ENCODE measurements around the gene FAM234B. TPM values are rescaled to one million over a fixed set of nuclear protein-coding genes. Genes with fewer than 3 reads are reported as not detected.
"Not testable (repeated sequence)": the region's sequence is repeated elsewhere in the genome, so short reads cannot be mapped to it uniquely, and the experiment has no call there.

FAM234B gene
- total RNA-seq, 1 donor: 3.3 TPM

- TF ChIP-seq, protein P1, sequence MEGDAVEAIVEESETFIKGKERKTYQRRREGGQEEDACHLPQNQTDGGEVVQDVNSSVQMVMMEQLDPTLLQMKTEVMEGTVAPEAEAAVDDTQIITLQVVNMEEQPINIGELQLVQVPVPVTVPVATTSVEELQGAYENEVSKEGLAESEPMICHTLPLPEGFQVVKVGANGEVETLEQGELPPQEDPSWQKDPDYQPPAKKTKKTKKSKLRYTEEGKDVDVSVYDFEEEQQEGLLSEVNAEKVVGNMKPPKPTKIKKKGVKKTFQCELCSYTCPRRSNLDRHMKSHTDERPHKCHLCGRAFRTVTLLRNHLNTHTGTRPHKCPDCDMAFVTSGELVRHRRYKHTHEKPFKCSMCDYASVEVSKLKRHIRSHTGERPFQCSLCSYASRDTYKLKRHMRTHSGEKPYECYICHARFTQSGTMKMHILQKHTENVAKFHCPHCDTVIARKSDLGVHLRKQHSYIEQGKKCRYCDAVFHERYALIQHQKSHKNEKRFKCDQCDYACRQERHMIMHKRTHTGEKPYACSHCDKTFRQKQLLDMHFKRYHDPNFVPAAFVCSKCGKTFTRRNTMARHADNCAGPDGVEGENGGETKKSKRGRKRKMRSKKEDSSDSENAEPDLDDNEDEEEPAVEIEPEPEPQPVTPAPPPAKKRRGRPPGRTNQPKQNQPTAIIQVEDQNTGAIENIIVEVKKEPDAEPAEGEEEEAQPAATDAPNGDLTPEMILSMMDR (IDR thresholded peaks at IDR 0.05; ENCODE audit: insufficient read depth, low read length): no peak
- H3K4me3 ChIP-seq (ENCODE audit: low read depth, low read length): no peak overlapping the region
- DNase-seq (ENCODE audit: low read depth): no peak
Measured at GRCh38 chr12:13052421-13052820, 8.2 kb downstream of the FAM234B start.

DNA sequence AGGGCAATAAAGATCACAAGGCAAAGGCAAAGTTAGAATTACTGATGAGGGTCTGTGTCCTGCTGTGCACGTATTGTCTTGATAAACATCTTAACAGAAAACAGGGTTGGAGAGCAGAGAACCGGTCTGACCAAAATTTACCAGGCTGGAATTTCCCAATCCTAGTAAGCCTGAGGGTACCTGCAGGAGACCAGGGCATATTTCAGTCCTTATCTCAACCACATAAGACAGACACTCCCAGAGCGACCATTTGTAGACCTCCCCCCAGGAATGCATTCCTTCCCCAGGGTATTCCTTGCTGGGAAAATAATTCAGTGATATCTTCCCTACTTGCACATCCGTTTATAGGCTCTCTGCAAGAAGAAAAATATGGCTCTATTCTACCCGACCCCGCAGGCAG, 9.4 kb downstream of the FAM234B start:
- not testable (repeated sequence) for DNase-seq (ENCODE audit: low read depth); H3K4me3 ChIP-seq (ENCODE audit: low read depth, low read length)

DNA sequence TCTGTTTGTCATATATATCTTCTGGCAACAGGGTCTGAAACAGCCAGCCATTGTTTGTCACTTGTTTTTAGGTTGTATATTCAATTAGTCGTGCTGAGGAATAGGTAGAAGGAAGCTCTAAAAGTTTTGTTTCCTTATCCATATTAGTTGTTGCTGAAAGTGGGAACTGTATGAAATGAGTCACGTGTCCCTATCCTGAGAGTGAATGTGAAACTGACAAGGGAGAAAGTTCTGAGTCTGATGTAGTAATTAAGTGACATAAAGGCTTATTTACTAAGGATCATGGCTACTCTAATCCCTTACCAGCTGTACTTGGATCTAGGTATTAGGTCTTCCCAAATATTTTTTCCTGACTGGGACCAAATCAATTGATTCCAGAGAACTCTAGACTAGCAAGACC, 16.4 kb downstream of the FAM234B start:
- DNase-seq (ENCODE audit: low read depth): no peak

DNA sequence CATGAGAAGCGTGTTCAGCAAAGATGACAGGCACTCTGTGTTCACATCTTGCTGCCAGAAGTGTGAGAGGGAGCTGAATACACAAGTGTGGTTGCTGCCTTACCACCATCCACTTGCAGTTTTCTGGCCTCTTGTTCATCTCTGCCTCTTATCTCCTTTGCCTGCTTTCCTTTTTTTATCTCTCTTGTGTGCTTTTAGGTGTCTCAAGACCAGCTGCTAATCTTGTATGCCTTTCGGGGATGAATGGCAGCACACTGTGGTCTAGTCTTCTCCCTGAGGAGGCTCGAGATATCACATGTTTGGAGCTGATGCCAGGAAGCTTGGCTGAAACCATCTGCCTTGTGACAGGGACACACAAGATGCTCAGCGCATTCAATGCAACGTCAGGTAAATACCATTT, 17.2 kb downstream of the FAM234B start:
- TF ChIP-seq, protein P1 (IDR thresholded peaks at IDR 0.05; ENCODE audit: insufficient read depth, low read length): no peak
- H3K4me3 ChIP-seq (ENCODE audit: low read depth, low read length): no peak overlapping the region
- no peak for DNase-seq (ENCODE audit: low read depth)

More for the DNA sequence above, 16.4 kb downstream of the FAM234B start:
- TF ChIP-seq, protein P1 (IDR thresholded peaks at IDR 0.05; ENCODE audit: insufficient read depth, low read length): no peak
- H3K4me3 ChIP-seq (ENCODE audit: low read depth, low read length): no peak overlapping the region

DNA sequence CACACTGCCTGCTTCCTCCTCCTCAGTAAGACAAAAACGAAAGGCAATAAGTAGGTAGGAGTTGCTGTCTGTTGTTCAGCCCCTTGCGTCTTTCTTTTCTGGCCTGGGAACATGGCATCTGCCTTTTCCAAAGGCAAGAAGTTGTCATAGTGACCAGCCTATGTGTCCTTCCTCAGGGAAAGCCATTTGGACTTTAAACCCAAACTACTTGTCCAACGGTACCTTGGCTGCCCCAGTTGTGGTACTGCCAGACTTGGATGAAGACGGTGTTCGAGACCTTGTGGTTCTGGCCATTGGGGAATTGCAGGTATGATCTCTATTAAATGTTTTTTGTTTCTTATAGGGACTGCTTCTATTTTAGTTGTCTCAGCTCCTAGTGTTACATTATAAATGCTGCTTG, 18.5 kb downstream of the FAM234B start:
- TF ChIP-seq, protein P1 (IDR thresholded peaks at IDR 0.05; ENCODE audit: insufficient read depth, low read length): no peak
- DNase-seq (ENCODE audit: low read depth): no peak
- H3K4me3 ChIP-seq (ENCODE audit: low read depth, low read length): no peak overlapping the region

- TF ChIP-seq, protein P1 (IDR thresholded peaks at IDR 0.05; ENCODE audit: insufficient read depth, low read length): no peak
- no peak for DNase-seq (ENCODE audit: low read depth)
- H3K4me3 ChIP-seq (ENCODE audit: low read depth, low read length): no peak overlapping the region
Measured at GRCh38 chr12:13066014-13066413, 21.8 kb downstream of the FAM234B start.

- no peak overlapping the region for H3K4me3 ChIP-seq (ENCODE audit: low read depth, low read length)
- TF ChIP-seq, protein P1 (IDR thresholded peaks at IDR 0.05; ENCODE audit: insufficient read depth, low read length): no peak
- DNase-seq (ENCODE audit: low read depth): no peak
Measured at GRCh38 chr12:13066459-13066858, 22.3 kb downstream of the FAM234B start.
